Mucosa of rectum (tissue), 2 donors: Measurements from ENCODE around the gene NTMT1.
"Not testable (repeated sequence)": the region's sequence is repeated elsewhere in the genome, so short reads cannot be mapped to it uniquely, and the experiment has no call there.

Experiments used
- H3K27ac ChIP-seq, 2 donors: one replicate each; pipeline ENCODE4 v1.7.0; 2013; ENCODE audit warnings: inconsistent platforms in 2 of 2, low read depth in 2 of 2, low read length in 2 of 2
- H3K27me3 ChIP-seq, 2 donors: one replicate each; pipeline ENCODE4 v1.7.0; 2013; ENCODE audit warnings: low read length in 2 of 2; ENCODE audit not compliant: control insufficient read depth in 2 of 2, insufficient read depth in 2 of 2
- H3K36me3 ChIP-seq, 2 donors: one replicate each; pipeline ENCODE4 v1.7.0; 2013; ENCODE audit warnings: low read length in 2 of 2; ENCODE audit not compliant: control insufficient read depth in 2 of 2, insufficient read depth in 2 of 2
- H3K4me1 ChIP-seq, 2 donors: one replicate each; pipeline ENCODE4 v1.7.0; 2013; ENCODE audit warnings: low read length in 2 of 2, mild to moderate bottlenecking in 1 of 2; ENCODE audit not compliant: control insufficient read depth in 2 of 2, insufficient read depth in 2 of 2
- H3K4me3 ChIP-seq, 2 donors: one replicate each; pipeline ENCODE4 v1.7.0; 2013; ENCODE audit warnings: low read length in 2 of 2
- H3K9ac ChIP-seq, 2 donors: one replicate each; pipeline ENCODE4 v1.7.0; 2013; ENCODE audit warnings: low read length in 2 of 2, low read depth in 1 of 2, mild to moderate bottlenecking in 1 of 2
- H3K9me3 ChIP-seq, 2 donors: one replicate each; pipeline ENCODE4 v1.7.0; 2013; ENCODE audit warnings: low read length in 2 of 2; ENCODE audit not compliant: control insufficient read depth in 2 of 2
- donor health status: healthy.
- donor health status: Normal muscosa, but diverticular disease.

NTMT1 gene

GRCh38 chr9:129636343-129636742, 10.4 kb downstream of the NTMT1 start:
- not testable (repeated sequence) for H3K9ac ChIP-seq, H3K27me3 ChIP-seq, H3K4me3 ChIP-seq, H3K9me3 ChIP-seq, H3K27ac ChIP-seq
- Histone ChIP-seq H3K36me3 (peaks cover 55 to 59% of the 10 kb centered on the region in 2 donors), H3K4me1 (peaks cover 10 to 11% of the 10 kb centered on the region in 2 donors)

GRCh38 chr9:129637102-129637501, 11.1 kb downstream of the NTMT1 start:
- no peaks in the 10 kb centered on the region for H3K27me3 ChIP-seq
- no peak overlapping the region for H3K27ac ChIP-seq
- H3K9ac ChIP-seq = no peak overlapping the region
- H3K4me3 ChIP-seq = no peak overlapping the region
- H3K4me1 ChIP-seq = peaks cover 12 to 16% of the 10 kb centered on the region in 2 donors
- peaks cover 52 to 59% of the 10 kb centered on the region in 2 donors for H3K36me3 ChIP-seq
- H3K9me3 ChIP-seq = no peaks in the 10 kb centered on the region

GRCh38 chr9:129637673-129638439, 11.9 kb downstream of the NTMT1 start:
- Histone ChIP-seq H3K36me3 (peaks cover 52 to 54% of the 10 kb centered on the region in 2 donors), H3K9me3 (no peaks in the 10 kb centered on the region), H3K27ac (no peak overlapping the region), H3K4me3 (no peak overlapping the region), H3K9ac (no peak overlapping the region), H3K4me1 (peaks cover 17 to 18% of the 10 kb centered on the region in 2 donors), H3K27me3 (no peaks in the 10 kb centered on the region)

GRCh38 chr9:129639034-129639630, 13.2 kb downstream of the NTMT1 start:
- no peaks in the 10 kb centered on the region for H3K9me3 ChIP-seq
- peaks cover 17 to 18% of the 10 kb centered on the region in 2 donors for H3K4me1 ChIP-seq
- H3K4me3 ChIP-seq = no peak overlapping the region
- H3K36me3 ChIP-seq = peaks cover 39 to 42% of the 10 kb centered on the region in 2 donors
- no peak overlapping the region for H3K27ac ChIP-seq
- no peak overlapping the region for H3K9ac ChIP-seq
- no peaks in the 10 kb centered on the region for H3K27me3 ChIP-seq

GRCh38 chr9:129639756-129640085, 13.8 kb downstream of the NTMT1 start:
- Histone ChIP-seq H3K4me3 (no peak overlapping the region), H3K9ac (no peak overlapping the region)

GRCh38 chr9:129640086-129640870, 14.3 kb downstream of the NTMT1 start:
- Histone ChIP-seq H3K9ac (peak overlapping the region in 1 of 2 donors; percentile 86), H3K36me3 (peaks cover 31 to 32% of the 10 kb centered on the region in 2 donors), H3K27ac (no peak overlapping the region), H3K27me3 (no peaks in the 10 kb centered on the region), H3K4me1 (peaks cover 17 to 18% of the 10 kb centered on the region in 2 donors), H3K9me3 (no peaks in the 10 kb centered on the region), H3K4me3 (peak overlapping the region in 1 of 2 donors; percentile 87)

More at GRCh38 chr9:129639756-129640085, 13.8 kb downstream of the NTMT1 start:
- peaks cover 36 to 38% of the 10 kb centered on the region in 2 donors for H3K36me3 ChIP-seq
- peaks cover 17 to 18% of the 10 kb centered on the region in 2 donors for H3K4me1 ChIP-seq
- no peaks in the 10 kb centered on the region for H3K27me3 ChIP-seq
- H3K27ac ChIP-seq = no peak overlapping the region
- H3K9me3 ChIP-seq = no peaks in the 10 kb centered on the region

GRCh38 chr9:129640871-129641749, 15.1 kb downstream of the NTMT1 start:
- peaks cover 24 to 26% of the 10 kb centered on the region in 2 donors for H3K36me3 ChIP-seq
- no peaks in the 10 kb centered on the region for H3K9me3 ChIP-seq
- peak overlapping the region; percentile 83 to 86 for H3K9ac ChIP-seq
- no peaks in the 10 kb centered on the region for H3K27me3 ChIP-seq
- H3K4me1 ChIP-seq = peaks cover 17 to 18% of the 10 kb centered on the region in 2 donors
- H3K27ac ChIP-seq = peak overlapping the region; percentile 77 to 82
- peak overlapping the region; percentile 87 to 91 for H3K4me3 ChIP-seq

GRCh38 chr9:129641750-129642585, 16.0 kb downstream of the NTMT1 start, which contains the start of gene ASB6:
ASB6 (minus strand) TSS chr9:129642151; CDS start chr9:129641999, 152 bp downstream.
- peak within 1 kb of the TSS; percentile 77 to 82 for H3K27ac ChIP-seq

GRCh38 chr9:129643706-129644105, 17.7 kb downstream of the NTMT1 start:
- Histone ChIP-seq H3K9ac (no peak overlapping the region), H3K27ac (no peak overlapping the region), H3K9me3 (no peaks in the 10 kb centered on the region), H3K27me3 (no peaks in the 10 kb centered on the region), H3K4me1 (peaks cover 17 to 18% of the 10 kb centered on the region in 2 donors), H3K36me3 (peaks cover 5 to 7% of the 10 kb centered on the region in 2 donors), H3K4me3 (no peak overlapping the region)

More at GRCh38 chr9:129641750-129642585, 16.0 kb downstream of the NTMT1 start, which contains the start of gene ASB6:
- Histone ChIP-seq H3K36me3 (peaks cover 22% of the 10 kb centered on the region in 2 donors), H3K27me3 (no peaks in the 10 kb centered on the region), H3K9me3 (no peaks in the 10 kb centered on the region), H3K4me1 (peaks cover 17 to 18% of the 10 kb centered on the region in 2 donors), H3K4me3 (peak within 1 kb of the TSS; percentile 87 to 91), H3K9ac (peak within 1 kb of the TSS; percentile 86 to 87)
